HG03045 (cell line): ENCODE data around the gene SLC29A2.
"Not testable (repeated sequence)": the region's sequence is repeated elsewhere in the genome, so short reads cannot be mapped to it uniquely, and the experiment has no call there.

Experiments used
- ATAC-seq: cut with Tn5 transposase; IDR thresholded peaks from one replicate; pipeline ENCODE4 v1.9.1; 2021; ENCODE audit warnings: mild to moderate bottlenecking, moderate library complexity; ENCODE audit not compliant: unreplicated experiment

SLC29A2 gene

GRCh38 chr11:66386171-66387069 is 14.9 kb upstream of the SLC29A2 start:
- ATAC-seq: no peak

GRCh38 chr11:66384316-66384715 is 12.8 kb upstream of the SLC29A2 start:
- ATAC-seq: not testable (repeated sequence)

DNA sequence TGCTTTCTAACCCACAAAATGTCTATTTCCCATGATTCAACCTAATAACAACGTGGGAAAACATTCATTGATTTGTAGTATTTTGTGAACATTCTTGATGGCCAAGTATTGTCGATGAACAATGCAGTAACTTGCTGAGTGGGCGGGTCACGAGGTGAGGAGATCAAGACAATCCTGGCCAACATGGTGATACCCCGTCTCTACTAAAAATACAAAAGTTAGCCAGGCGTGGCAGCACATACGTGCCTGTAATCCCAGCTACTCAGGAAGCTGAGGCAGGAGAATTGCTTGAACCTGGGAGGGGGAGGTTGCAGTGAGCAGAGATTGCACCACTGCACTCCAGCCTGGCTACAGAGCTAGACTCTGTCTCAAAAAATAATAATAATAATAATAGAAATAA is 8.7 kb upstream of the SLC29A2 start:
- not testable (repeated sequence) for ATAC-seq

DNA sequence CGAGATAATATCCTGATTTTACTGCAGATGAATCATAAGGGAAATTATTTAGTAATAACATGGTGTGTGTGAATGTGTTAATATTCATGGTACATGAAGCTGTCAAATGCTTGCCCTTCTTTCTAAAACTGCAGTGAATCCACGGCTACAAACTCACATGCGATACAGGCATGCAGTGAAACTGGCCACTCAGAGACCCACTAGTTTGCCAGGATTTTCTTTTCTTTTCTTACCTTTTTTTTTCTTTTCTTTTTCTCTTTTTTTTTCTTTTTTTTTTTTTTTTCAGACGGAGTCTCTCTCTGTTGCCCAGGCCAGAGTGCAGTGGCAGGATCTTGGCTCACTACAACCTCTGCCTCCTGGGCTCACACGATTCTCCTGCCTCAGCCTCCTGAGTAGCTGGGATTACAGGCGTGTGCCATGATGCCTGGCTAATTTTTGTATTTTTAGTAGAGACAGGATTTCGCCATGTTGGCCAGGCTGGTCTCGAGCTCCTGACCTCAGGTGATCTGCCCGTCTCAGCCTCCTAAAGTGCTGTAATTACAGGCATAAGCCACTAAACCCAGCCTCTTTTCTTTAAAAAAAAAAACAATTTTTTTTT is 2.2 kb upstream of the SLC29A2 start:
- not testable (repeated sequence) for ATAC-seq

- ATAC-seq: no peak
Measured at GRCh38 chr11:66373265-66373664, 1.7 kb upstream of the SLC29A2 start.

DNA sequence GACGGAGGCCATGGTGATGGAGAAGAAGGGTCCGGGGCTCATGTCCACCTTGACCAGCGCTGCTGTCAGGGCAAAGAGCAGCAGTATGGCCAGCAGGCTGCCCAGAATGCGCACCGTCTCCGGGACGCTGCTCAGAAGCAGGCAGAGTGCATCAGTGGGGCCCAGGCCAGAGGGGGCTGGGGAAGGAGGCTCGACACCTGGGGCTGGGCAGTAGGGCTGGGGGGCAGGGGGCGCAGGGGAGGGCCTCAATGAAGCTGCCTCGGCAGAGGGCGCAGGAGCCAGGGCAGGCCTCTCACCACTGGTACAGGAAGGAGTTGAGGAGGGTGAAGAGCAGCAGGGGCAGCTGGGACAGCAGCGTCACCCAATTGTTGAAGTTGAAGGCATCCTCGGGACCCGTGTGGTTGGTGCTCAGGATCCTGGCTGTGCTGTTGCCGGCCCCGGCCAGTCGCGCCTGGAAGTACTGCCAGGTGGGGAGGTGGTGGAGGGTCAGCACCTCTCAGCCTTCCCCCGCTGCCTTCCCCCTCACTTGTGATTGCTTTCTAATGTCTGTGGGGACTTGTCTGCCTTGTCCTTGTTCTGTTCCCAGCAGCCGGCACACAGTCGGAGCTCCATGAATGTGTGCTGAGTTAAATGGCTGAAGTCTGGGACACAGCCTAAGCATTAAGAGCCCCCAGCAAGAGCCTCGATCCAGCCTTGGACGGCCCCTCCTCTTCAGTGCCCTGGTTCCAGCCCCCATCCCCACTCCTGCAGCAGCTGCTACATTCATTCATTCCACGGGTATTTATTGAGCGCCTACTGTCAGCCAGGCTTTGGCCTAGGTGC is 2.3 kb downstream of the SLC29A2 start:
- no peak for ATAC-seq

- ATAC-seq: no peak
Measured at GRCh38 chr11:66368484-66368883, 3.1 kb downstream of the SLC29A2 start.

DNA sequence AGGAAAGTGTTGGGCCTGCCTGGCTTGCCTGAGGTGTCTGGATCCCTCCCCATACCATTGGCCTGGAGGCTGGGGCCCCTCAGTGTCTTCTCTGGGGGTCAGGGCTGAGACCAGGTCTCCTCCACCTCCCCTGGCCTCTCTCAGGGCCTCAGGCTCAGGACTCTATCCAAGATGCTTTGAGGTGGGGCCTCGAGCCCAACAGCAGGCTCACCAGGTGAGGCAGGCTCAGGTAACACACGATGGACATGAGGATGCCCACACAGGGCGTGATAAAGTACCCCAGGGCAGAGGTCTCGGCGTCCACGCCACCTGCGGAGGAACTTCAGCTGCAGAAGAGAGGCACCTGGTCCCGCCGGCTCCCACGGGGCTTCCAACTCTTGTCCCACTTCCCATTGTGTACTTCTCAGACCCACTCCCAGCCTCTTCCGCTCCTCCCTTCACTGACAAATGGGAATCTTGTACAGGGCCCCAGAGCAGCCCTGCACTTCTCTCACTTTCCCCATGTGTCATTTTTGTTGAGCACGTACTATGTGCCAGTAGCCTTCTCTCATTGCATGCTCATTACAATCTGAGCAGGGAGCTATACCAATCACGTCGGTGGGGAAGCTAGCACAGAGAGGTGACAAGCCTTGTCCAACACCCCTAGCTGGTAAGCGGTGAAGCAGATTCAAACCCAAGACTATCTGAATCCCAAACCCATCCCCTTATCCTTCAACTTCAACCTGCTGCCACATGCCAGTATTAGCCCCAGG is 3.8 kb downstream of the SLC29A2 start:
- ATAC-seq: no peak

DNA sequence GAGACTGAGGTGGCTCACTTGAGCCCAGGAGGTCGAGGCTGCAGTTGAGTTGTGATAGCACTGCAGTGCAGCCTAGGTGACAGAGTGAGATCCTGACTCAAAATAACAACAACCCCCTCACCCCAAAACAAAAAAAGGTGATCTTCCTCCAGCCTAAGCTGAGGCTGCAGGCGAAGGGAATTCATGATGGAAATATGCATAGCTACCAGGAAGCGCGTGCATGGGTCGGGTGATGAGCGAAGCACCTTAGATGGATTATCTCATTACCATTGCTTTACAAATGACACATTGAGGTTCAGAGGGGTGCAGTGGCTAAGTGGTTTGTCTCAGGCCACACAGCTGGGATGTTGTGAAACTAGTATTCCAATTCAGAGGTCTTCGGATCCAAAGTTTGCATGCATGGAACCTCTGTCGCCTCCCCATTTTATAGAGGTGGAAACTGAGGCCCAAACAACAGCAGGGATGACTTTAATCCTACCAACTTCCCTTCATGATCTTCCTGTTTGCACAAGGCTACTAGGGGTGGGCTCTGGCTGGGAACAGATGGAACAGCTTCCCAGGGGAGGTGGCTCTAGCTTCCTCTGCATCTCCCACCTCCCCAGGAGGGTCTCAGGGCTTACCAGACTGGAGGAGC is 4.6 kb downstream of the SLC29A2 start:
- ATAC-seq: no peak

DNA sequence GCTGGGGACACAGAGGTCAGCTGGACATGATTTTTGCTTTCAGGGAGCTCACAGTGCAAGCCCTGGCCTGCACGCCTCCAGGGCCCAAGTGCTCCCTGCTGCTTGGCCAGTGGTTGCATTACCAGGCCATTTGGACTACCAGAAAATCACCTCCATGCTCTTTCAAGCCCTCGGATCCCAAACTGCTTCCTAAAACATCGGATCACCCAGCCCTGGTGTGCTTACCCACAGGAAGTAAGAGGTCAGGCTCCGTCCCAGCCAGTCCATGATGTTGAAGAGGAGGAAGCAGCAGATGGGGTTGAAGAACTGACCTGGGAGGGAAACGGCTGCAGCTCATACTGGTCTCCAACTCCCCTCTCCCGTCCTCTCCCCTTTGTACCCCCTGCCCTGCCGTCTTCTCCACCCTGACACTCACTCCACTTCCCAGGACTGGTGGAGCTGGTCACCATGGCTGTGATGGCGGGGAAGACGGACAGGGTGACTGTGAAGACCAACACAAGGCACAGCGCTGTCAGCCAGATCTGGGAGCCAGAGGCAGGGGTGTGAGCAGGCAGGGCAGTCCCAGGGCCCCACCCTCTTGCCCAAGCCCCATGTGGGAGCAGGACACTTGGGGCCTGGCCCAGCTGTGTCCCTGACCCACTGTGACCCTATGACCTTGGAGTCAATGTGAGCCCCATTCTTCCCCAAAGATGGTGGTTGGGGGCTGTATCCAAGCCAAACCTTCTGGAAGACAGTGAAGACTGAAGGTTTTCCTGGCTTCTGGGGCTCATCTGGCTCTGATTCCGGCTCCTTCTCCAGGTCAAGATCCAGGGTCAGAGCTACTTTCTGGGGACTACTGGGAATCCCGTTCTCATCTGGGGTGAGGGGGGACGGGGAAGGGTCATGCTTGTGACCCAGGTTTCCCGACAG is 5.6 kb downstream of the SLC29A2 start:
- no peak for ATAC-seq

- ATAC-seq: no peak
Measured at GRCh38 chr11:66365166-66365565, 6.4 kb downstream of the SLC29A2 start.

- ATAC-seq: no peak
Measured at GRCh38 chr11:66363805-66364535, 7.6 kb downstream of the SLC29A2 start.

- ATAC-seq: no peak
Measured at GRCh38 chr11:66363187-66363601, 8.4 kb downstream of the SLC29A2 start.

DNA sequence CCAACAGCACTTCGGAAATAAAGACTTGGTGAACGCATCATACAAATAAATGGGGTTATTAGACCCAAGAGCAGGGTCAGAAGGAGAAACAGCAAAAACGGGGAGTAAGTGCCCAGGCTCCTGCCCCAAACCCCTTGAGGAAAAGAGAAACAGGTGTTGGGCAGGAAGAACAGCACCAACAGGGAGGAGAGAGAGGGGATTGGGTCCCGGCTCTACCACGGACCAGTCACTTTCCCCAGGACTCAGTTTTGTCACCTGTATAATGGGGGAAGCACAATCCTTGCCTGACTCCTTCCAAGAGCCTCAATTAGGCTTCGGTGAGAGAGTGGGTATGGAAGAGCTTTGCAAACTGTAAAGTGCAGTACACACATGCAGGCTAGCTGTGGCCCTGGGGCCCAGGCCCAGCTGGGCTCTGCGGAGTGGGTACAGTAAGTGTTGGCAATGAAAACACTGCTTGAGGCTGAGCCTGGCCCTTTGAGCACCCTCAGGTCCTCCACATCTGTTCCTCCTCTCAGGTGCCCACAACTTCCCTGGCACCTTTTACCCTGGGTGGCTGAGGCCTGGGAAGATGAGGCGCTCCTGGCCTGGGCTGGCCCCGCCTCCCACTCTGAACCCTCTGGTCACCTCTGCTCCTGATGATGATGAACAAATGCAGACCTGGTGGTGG is 8.9 kb downstream of the SLC29A2 start:
- no peak for ATAC-seq

GRCh38 chr11:66361502-66361941 is 10.0 kb downstream of the SLC29A2 start:
- no peak for ATAC-seq

- ATAC-seq: no peak
Measured at GRCh38 chr11:66360406-66361073, 11.0 kb downstream of the SLC29A2 start.

GRCh38 chr11:66359662-66360087 is 11.9 kb downstream of the SLC29A2 start:
- ATAC-seq: no peak
